HepG2 (cell line): Measurements from ENCODE around the gene CRYM. TPM values are rescaled to one million over a fixed set of nuclear protein-coding genes. Genes with fewer than 3 reads are reported as not detected.

Source experiments
- ADNP ChIP-seq: sonication (generic); formaldehyde crosslinking; IDR thresholded peaks from 2 replicates; pipeline ENCODE4 v1.4.0; 2020; ENCODE audit warnings: missing genetic modification reagents
- CAMTA2 ChIP-seq: sonication (generic); formaldehyde crosslinking; IDR thresholded peaks from 2 replicates; pipeline ENCODE4 v1.4.0; 2020; ENCODE audit warnings: mild to moderate bottlenecking, missing genetic modification reagents, borderline replicate concordance
- DPF2 ChIP-seq: sonication (generic); formaldehyde crosslinking; IDR thresholded peaks from 2 replicates; pipeline ENCODE4 v1.4.0; 2020; ENCODE audit warnings: mild to moderate bottlenecking, low read depth, missing genetic modification reagents, borderline replicate concordance
- HOXD1 ChIP-seq: sonication (generic); formaldehyde crosslinking; IDR thresholded peaks from 2 replicates; pipeline ENCODE4 v1.5.0; 2020; ENCODE audit warnings: missing genetic modification reagents
- MAFF ChIP-seq: IDR thresholded peaks from 2 replicates; pipeline ENCODE4 v1.6.1; 2011; ENCODE audit warnings: low read depth, low read length, improper control_type of control experiment
- MEIS2 ChIP-seq: sonication (generic); formaldehyde crosslinking; IDR thresholded peaks from 2 replicates; pipeline ENCODE4 v1.9.0; 2021; ENCODE audit warnings: mild to moderate bottlenecking, missing genetic modification reagents
- MLLT10 ChIP-seq: sonication (generic); formaldehyde crosslinking; IDR thresholded peaks from 2 replicates; pipeline ENCODE4 v1.4.0; 2020; ENCODE audit warnings: missing genetic modification reagents
- PAWR ChIP-seq: sonication (generic); formaldehyde crosslinking; IDR thresholded peaks from 2 replicates; pipeline ENCODE4 v1.4.0; 2020; ENCODE audit warnings: missing genetic modification reagents, mild to moderate bottlenecking, borderline replicate concordance
- SP1 ChIP-seq, 2 experiments: fragments of 450-650 bp in 1 of 2; sonication (generic) in 1 of 2; formaldehyde crosslinking in 1 of 2; IDR thresholded peaks; 2 replicates each; pipeline versions ENCODE4 v1.4.0 to v1.6.1; 2016 to 2020; ENCODE audit warnings: missing genetic modification reagents in 1 of 2
- ZNF205 ChIP-seq: IDR thresholded peaks from 2 replicates; pipeline ENCODE4 v1.6.1; 2018; ENCODE audit warnings: missing biosample characterization, missing genetic modification reagents
- ZNF251 ChIP-seq: sonication (generic); formaldehyde crosslinking; IDR thresholded peaks from 2 replicates; pipeline ENCODE4 v1.9.0; 2021; ENCODE audit warnings: mild to moderate bottlenecking, missing genetic modification reagents
- ZNF256 ChIP-seq: sonication (generic); formaldehyde crosslinking; conservative IDR thresholded peaks from 2 replicates; pipeline ENCODE4 v1.4.0; 2020; ENCODE audit warnings: missing genetic modification reagents
- ZNF451 ChIP-seq: sonication (generic); formaldehyde crosslinking; IDR thresholded peaks from 2 replicates; pipeline ENCODE4 v1.5.0; 2020; ENCODE audit warnings: mild to moderate bottlenecking, missing genetic modification reagents
- ZNF577 ChIP-seq: sonication (generic); formaldehyde crosslinking; IDR thresholded peaks from 2 replicates; pipeline ENCODE4 v1.4.0; 2020; ENCODE audit warnings: mild to moderate bottlenecking, low read depth, missing genetic modification reagents, borderline replicate concordance
- ZNF747 ChIP-seq: sonication (generic); formaldehyde crosslinking; IDR thresholded peaks from 2 replicates; pipeline ENCODE4 v1.8.1; 2023; ENCODE audit warnings: missing genetic modification reagents, mild to moderate bottlenecking, borderline replicate concordance
- ZNF792 ChIP-seq: IDR thresholded peaks from 2 replicates; pipeline ENCODE4 v1.6.1; 2016
- ZNF883 ChIP-seq: sonication (generic); formaldehyde crosslinking; IDR thresholded peaks from 2 replicates; pipeline ENCODE4 v1.5.1; 2020; ENCODE audit warnings: mild to moderate bottlenecking, missing genetic modification reagents; ENCODE audit errors: not compliant biosample characterization
- ZSCAN29 ChIP-seq: sonication (generic); formaldehyde crosslinking; conservative IDR thresholded peaks from 2 replicates; pipeline ENCODE4 v1.4.0; 2020; ENCODE audit warnings: mild to moderate bottlenecking, missing genetic modification reagents
- polyA plus RNA-seq, 8 experiments: library from polyadenylated mRNA; depleted of rRNA in 3 of 8; stranded (reverse) in 7 of 8; unstranded in 1 of 8; fragments of >200 nt; fragmentation: Illumina TruSeq in 4 of 8; extraction: Trizol in 4 of 8; gene quantifications; 2 replicates each; pipeline versions ENCODE4 v1.2.1 to v1.2.3, GENCODE V29; 2011 to 2016; ENCODE audit warnings: low read depth in 4 of 8, missing spikeins in 1 of 8, mixed read lengths in 1 of 8; ENCODE audit not compliant: insufficient read depth in 1 of 8
- total RNA-seq, 5 experiments: library from RNA; depleted of rRNA; stranded (reverse); fragments of >200 nt; fragmentation: Illumina TruSeq; extraction: Trizol; gene quantifications; 2 replicates each; pipeline ENCODE4 v1.2.3, GENCODE V29; 2016; ENCODE audit warnings: low read depth in 1 of 5
- TF ChIP-seq, protein P1 (sequence below): sonication (generic); formaldehyde crosslinking; IDR thresholded peaks from 2 replicates; pipeline ENCODE4 v1.4.0; 2020; ENCODE audit warnings: mild to moderate bottlenecking, missing genetic modification reagents
- TF ChIP-seq, protein P2 (sequence below): sonication (generic); formaldehyde crosslinking; IDR thresholded peaks from 2 replicates; pipeline ENCODE4 v1.9.0; 2022; ENCODE audit warnings: low read depth, missing genetic modification reagents
- TF ChIP-seq, protein P3 (sequence below): sonication (generic); formaldehyde crosslinking; conservative IDR thresholded peaks from 2 replicates; pipeline ENCODE4 v1.5.0; 2020; ENCODE audit warnings: missing genetic modification reagents
- TF ChIP-seq, protein P4 (sequence below): sonication (generic); formaldehyde crosslinking; IDR thresholded peaks from 2 replicates; pipeline ENCODE4 v1.5.1; 2020; ENCODE audit warnings: mild to moderate bottlenecking, missing genetic modification reagents, moderate library complexity

Gene CRYM
- total and polyA plus RNA-seq, 2 of the 13 experiments (the other 11 are each of a cell fraction or from before 2014, with no cell fraction given), result 1.9 to 2.2 TPM

DNA sequence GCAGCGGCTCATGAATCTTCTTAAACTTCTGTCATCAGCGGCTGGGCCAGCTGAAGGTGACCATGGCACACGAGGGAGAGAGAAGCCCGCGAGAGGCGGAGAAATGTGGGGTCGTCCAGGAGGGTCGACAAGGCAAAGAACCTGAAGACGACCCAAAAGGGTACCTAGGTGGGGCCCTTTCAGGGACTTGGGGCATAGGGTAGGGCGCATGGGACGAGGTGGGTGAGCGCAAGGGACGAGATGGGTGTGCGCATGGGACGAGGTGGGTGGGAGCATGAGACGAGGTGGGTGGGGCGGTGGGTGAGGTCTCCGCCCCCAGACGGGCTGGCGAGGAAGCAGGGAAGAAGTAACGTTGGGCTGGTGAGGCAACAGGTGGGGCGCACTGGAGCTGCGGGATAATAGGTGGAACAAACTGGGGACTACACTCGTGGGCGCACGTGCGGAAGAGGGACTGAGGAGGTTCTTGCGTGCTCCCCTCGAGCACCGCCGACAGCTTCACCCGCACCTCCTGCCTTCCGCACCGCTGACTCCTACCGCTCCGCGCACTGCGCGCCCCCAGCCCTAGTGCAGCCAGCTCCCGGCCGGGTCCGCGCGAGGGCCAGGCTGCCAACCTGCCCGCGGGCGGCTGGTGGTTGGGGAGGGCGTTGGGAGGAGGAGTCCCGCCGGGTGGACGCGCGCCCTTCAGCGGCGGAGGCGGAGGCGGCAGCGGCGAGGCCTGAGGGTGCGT, 23.2 kb upstream of the CRYM start (continued):
- TF ChIP-seq ADNP (CRISPR knock-in tag), result peak; percentile 89
- peak; percentile 74; the same call in 1 of the 2 replicates for TF ChIP-seq ZNF205
- TF ChIP-seq, protein P1, sequence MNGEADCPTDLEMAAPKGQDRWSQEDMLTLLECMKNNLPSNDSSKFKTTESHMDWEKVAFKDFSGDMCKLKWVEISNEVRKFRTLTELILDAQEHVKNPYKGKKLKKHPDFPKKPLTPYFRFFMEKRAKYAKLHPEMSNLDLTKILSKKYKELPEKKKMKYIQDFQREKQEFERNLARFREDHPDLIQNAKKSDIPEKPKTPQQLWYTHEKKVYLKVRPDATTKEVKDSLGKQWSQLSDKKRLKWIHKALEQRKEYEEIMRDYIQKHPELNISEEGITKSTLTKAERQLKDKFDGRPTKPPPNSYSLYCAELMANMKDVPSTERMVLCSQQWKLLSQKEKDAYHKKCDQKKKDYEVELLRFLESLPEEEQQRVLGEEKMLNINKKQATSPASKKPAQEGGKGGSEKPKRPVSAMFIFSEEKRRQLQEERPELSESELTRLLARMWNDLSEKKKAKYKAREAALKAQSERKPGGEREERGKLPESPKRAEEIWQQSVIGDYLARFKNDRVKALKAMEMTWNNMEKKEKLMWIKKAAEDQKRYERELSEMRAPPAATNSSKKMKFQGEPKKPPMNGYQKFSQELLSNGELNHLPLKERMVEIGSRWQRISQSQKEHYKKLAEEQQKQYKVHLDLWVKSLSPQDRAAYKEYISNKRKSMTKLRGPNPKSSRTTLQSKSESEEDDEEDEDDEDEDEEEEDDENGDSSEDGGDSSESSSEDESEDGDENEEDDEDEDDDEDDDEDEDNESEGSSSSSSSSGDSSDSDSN (CRISPR knock-in tag), result peak; percentile 94
- peak; percentile 96 for TF ChIP-seq ZNF883
- TF ChIP-seq MLLT10 (CRISPR knock-in tag), result no peak
- TF ChIP-seq, protein P2, sequence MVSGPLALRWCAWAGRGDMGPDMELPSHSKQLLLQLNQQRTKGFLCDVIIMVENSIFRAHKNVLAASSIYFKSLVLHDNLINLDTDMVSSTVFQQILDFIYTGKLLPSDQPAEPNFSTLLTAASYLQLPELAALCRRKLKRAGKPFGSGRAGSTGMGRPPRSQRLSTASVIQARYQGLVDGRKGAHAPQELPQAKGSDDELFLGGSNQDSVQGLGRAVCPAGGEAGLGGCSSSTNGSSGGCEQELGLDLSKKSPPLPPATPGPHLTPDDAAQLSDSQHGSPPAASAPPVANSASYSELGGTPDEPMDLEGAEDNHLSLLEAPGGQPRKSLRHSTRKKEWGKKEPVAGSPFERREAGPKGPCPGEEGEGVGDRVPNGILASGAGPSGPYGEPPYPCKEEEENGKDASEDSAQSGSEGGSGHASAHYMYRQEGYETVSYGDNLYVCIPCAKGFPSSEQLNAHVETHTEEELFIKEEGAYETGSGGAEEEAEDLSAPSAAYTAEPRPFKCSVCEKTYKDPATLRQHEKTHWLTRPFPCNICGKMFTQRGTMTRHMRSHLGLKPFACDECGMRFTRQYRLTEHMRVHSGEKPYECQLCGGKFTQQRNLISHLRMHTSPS (CRISPR knock-in tag), result peak; percentile 91
- peak; percentile 79 for TF ChIP-seq MEIS2
- peak; percentile 96 for TF ChIP-seq CAMTA2 (CRISPR knock-in tag)
- no peak for TF ChIP-seq MAFF
- peak; percentile 99 for TF ChIP-seq ZNF451
- TF ChIP-seq ZNF747, result peak; percentile 88; the same call in 1 of the 2 replicates
- peak; percentile 97; the same call in 1 of the 2 replicates for TF ChIP-seq PAWR
- TF ChIP-seq, protein P3, sequence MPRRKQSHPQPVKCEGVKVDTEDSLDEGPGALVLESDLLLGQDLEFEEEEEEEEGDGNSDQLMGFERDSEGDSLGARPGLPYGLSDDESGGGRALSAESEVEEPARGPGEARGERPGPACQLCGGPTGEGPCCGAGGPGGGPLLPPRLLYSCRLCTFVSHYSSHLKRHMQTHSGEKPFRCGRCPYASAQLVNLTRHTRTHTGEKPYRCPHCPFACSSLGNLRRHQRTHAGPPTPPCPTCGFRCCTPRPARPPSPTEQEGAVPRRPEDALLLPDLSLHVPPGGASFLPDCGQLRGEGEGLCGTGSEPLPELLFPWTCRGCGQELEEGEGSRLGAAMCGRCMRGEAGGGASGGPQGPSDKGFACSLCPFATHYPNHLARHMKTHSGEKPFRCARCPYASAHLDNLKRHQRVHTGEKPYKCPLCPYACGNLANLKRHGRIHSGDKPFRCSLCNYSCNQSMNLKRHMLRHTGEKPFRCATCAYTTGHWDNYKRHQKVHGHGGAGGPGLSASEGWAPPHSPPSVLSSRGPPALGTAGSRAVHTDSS (CRISPR knock-in tag), result 0 out of 2 replicates have a peak, but pooled peaks have one; percentile 36
- TF ChIP-seq ZSCAN29 (CRISPR knock-in tag), result peak; percentile 93
- TF ChIP-seq HOXD1 (CRISPR knock-in tag), result peak; percentile 95; the same call in 1 of the 2 replicates
- TF ChIP-seq, protein P4, sequence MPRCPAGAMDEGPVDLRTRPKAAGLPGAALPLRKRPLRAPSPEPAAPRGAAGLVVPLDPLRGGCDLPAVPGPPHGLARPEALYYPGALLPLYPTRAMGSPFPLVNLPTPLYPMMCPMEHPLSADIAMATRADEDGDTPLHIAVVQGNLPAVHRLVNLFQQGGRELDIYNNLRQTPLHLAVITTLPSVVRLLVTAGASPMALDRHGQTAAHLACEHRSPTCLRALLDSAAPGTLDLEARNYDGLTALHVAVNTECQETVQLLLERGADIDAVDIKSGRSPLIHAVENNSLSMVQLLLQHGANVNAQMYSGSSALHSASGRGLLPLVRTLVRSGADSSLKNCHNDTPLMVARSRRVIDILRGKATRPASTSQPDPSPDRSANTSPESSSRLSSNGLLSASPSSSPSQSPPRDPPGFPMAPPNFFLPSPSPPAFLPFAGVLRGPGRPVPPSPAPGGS (CRISPR knock-in tag), result peak; percentile 80
- TF ChIP-seq ZNF251 (CRISPR knock-in tag), result peak; percentile 97
- TF ChIP-seq SP1 (IDR thresholded peaks at IDR 0.05), result no peak
- peak; percentile 69; the same call in 1 of the 2 replicates for TF ChIP-seq SP1 (CRISPR knock-in tag; IDR thresholded peaks at IDR 0.05)
- TF ChIP-seq DPF2 (CRISPR knock-in tag), result 0 out of 2 replicates have a peak, but pooled peaks have one; percentile 60
- TF ChIP-seq ZNF577, result no peak
- TF ChIP-seq ZNF792, result peak; percentile 77; the same call in 1 of the 2 replicates
- TF ChIP-seq ZNF256 (CRISPR knock-in tag), result peak; percentile 89; the same call in 1 of the 2 replicates
